Measurements from ENCODE around the gene DNMT1. TPM values are rescaled to one million over a fixed set of nuclear protein-coding genes. Genes with fewer than 3 reads are reported as not detected.
A peak's percentile ranks its signal among the peaks of the same experiment; 100 is the strongest.

DNMT1 gene
- total RNA-seq, 1 experiment from 2014 or later: 227 TPM

DNA sequence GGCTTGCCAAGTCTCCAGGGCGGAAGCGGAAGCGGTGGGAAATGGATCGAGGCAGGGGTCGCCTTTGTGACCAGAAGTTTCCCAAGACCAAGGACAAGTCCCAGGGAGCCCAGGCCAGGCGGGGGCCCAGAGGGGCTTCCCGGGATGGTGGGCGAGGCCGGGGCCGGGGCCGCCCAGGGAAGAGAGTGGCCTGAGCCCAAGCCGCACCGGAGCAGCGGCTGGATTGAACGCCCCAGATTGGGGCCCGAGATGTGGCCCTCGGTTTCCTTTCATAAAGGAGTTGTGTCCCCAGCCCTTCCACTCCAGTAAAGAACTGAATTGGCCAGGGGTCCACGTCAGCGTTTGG, 83.8 kb downstream of the DNMT1 start:
- Mint-ChIP-seq H3K27me3 (ENCODE audit: low read depth) (no peaks in the 10 kb centered on the region; the same call in none of the 2 replicates), H3K4me1 (peaks cover 7 to 14% of the 10 kb centered on the region in 2 experiments), H3K36me3 (ENCODE audit: insufficient read depth in 1 of 3, low read depth in 3 of 3) (peaks cover 35 to 74% (median 57%) of the 10 kb centered on the region in 3 experiments), H3K4me3 (no peak overlapping the region), H3K9me3 (no peaks in the 10 kb centered on the region; a peak in 1 of 5 replicates), H3K27ac (peak overlapping the region in 1 of 3 experiments; percentile 44; a peak in 1 of 7 replicates)
- Histone ChIP-seq H2AK5ac (ENCODE audit: insufficient read length, low read length) (no peak overlapping the region), H4K20me1 (ENCODE audit: control insufficient read depth, insufficient read depth, insufficient read length) (no peaks in the 10 kb centered on the region), H3K27me3 (ENCODE audit: insufficient read depth, low read length) (no peaks in the 10 kb centered on the region), H2BK120ac (ENCODE audit: low read depth, low read length, poor library complexity, severe bottlenecking) (no peak overlapping the region), H2AFZ (ENCODE audit: low read length) (no peak overlapping the region), H3K4me2 (ENCODE audit: insufficient read depth, insufficient read length, low read length) (no peak overlapping the region), H2BK15ac (ENCODE audit: low read depth, low read length) (no peak overlapping the region), H3K4ac (ENCODE audit: low read depth, low read length) (no peak overlapping the region), H3K79me2 (ENCODE audit: insufficient read depth, low read length) (peaks cover 7% of the 10 kb centered on the region; the same call in 1 of the 2 replicates), H2BK12ac (ENCODE audit: insufficient read length, low read depth, low read length) (no peak overlapping the region), H4K8ac (replicated peaks; ENCODE audit: insufficient read length, low read depth, low read length) (no peak overlapping the region), H4K91ac (ENCODE audit: insufficient read length, low read depth, low read length) (no peak overlapping the region), H3K14ac (ENCODE audit: insufficient read depth, low read length) (no peak overlapping the region), H4K5ac (ENCODE audit: insufficient read length, low read depth, low read length) (no peak overlapping the region), H3K27ac (ENCODE audit: insufficient read length, low read depth, low read length) (no peak overlapping the region), H2BK20ac (ENCODE audit: low read depth, low read length, poor library complexity, severe bottlenecking) (no peak overlapping the region), H2BK5ac (ENCODE audit: insufficient read length, low read length) (no peak overlapping the region), H3K23ac (ENCODE audit: insufficient read length, low read depth, low read length) (no peak overlapping the region), H3K18ac (ENCODE audit: insufficient read length, low read depth, low read length) (no peak overlapping the region), H3K9me3 (ENCODE audit: control insufficient read depth, low read depth, low read length) (no peaks in the 10 kb centered on the region), H3K9ac (ENCODE audit: extremely low read depth, insufficient read length, low read length) (no peak overlapping the region), H3K56ac (ENCODE audit: insufficient read length, low read depth, low read length) (no peak overlapping the region), H3K4me1 (ENCODE audit: insufficient read depth, low read length) (no peaks in the 10 kb centered on the region; the same call in 1 of the 2 replicates), H3K79me1 (ENCODE audit: insufficient read depth, low read depth, low read length, poor library complexity, severe bottlenecking) (no peaks in the 10 kb centered on the region), H3T11ph (ENCODE audit: low read length) (no peak overlapping the region), H3K23me2 (ENCODE audit: insufficient read length, low read depth, low read length, poor library complexity, severe bottlenecking) (peaks cover 7% of the 10 kb centered on the region)
- WGBS (ENCODE audit: extremely low coverage, insufficient read length, low lambda C conversion rate): no CpG with 5 or more reads among the region's 19 CpGs
- TF ChIP-seq, protein P1, sequence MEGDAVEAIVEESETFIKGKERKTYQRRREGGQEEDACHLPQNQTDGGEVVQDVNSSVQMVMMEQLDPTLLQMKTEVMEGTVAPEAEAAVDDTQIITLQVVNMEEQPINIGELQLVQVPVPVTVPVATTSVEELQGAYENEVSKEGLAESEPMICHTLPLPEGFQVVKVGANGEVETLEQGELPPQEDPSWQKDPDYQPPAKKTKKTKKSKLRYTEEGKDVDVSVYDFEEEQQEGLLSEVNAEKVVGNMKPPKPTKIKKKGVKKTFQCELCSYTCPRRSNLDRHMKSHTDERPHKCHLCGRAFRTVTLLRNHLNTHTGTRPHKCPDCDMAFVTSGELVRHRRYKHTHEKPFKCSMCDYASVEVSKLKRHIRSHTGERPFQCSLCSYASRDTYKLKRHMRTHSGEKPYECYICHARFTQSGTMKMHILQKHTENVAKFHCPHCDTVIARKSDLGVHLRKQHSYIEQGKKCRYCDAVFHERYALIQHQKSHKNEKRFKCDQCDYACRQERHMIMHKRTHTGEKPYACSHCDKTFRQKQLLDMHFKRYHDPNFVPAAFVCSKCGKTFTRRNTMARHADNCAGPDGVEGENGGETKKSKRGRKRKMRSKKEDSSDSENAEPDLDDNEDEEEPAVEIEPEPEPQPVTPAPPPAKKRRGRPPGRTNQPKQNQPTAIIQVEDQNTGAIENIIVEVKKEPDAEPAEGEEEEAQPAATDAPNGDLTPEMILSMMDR (conservative IDR thresholded peaks at IDR 0.05): no peak
- DNase-seq: no peak

All from H9 (cell line).